ENCODE results near the gene IFNGR2.

GRCh38 chr21:33437140-33437539 is 33.9 kb downstream of the IFNGR2 start:
- TF ChIP-seq, protein P1, sequence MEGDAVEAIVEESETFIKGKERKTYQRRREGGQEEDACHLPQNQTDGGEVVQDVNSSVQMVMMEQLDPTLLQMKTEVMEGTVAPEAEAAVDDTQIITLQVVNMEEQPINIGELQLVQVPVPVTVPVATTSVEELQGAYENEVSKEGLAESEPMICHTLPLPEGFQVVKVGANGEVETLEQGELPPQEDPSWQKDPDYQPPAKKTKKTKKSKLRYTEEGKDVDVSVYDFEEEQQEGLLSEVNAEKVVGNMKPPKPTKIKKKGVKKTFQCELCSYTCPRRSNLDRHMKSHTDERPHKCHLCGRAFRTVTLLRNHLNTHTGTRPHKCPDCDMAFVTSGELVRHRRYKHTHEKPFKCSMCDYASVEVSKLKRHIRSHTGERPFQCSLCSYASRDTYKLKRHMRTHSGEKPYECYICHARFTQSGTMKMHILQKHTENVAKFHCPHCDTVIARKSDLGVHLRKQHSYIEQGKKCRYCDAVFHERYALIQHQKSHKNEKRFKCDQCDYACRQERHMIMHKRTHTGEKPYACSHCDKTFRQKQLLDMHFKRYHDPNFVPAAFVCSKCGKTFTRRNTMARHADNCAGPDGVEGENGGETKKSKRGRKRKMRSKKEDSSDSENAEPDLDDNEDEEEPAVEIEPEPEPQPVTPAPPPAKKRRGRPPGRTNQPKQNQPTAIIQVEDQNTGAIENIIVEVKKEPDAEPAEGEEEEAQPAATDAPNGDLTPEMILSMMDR (IDR thresholded peaks at IDR 0.05): no peak
- no peak for TF ChIP-seq POLR2A (IDR thresholded peaks at IDR 0.05)
